HepG2 (cell line): ENCODE results near the gene PPP1R27. TPM values are rescaled to one million over a fixed set of nuclear protein-coding genes. Genes with fewer than 3 reads are reported as not detected.

Experiments used
- ATAC-seq: fragments of 200-7000 bp; cut with Tn5 transposase; 3 replicates; pipeline ENCODE4 v1.9.1; 2020; ENCODE audit warnings: mild to moderate bottlenecking, moderate library complexity
- BruUV-seq: library from RNA; stranded (reverse); fragments of 400-500 nt; replicated peaks from 2 replicates; lab custom pipeline; 2021; lab: Mats Ljungman, UMichigan
- CTCF ChIA-PET: fragments of 300-600 bp; formaldehyde crosslinking; extraction: SDS; loops from one replicate; lab custom pipeline; 2021; ENCODE audit warnings: low total read pairs, inconsistent platforms, low intra/inter-chr PET ratio; lab: Yijun Ruan, JAX
- POLR2A ChIA-PET: fragments of 350-600 bp; sonication (Branson Sonifier 250); formaldehyde crosslinking; loops from one replicate; lab custom pipeline; 2020; ENCODE audit warnings: antibody characterized with exemption, inconsistent platforms; lab: Yijun Ruan, JAX
- DNase-seq: peaks from one replicate; pipeline ENCODE4 v3.0.0-alpha.2; 2015; ENCODE audit warnings: low spot score
- FAIRE-seq: peaks from 3 replicates; lab custom pipeline; 2011; peaks lifted over from hg19 to GRCh38; lab: Jason Lieb, UNC
- H2AFZ ChIP-seq: one replicate; pipeline ENCODE4 v1.6.1; 2011; ENCODE audit warnings: low read length, inconsistent platforms
- H3K27ac ChIP-seq: fragments of 300-600 bp; 3 replicates; pipeline ENCODE4 v1.8.0; 2011; ENCODE audit warnings: mixed run types, mild to moderate bottlenecking, mixed read lengths, low read length, inconsistent platforms; ENCODE audit not compliant: insufficient read depth; ENCODE audit errors: extremely low read length
- H3K27me3 ChIP-seq, 2 experiments: fragments of 200-600 bp in 1 of 2; 2 replicates in 1 of 2; 3 replicates in 1 of 2; pipeline versions ENCODE4 v1.6.0 to v1.8.0; 2011; ENCODE audit warnings: low read length in 2 of 2, mild to moderate bottlenecking in 2 of 2, moderate library complexity in 2 of 2, inconsistent platforms in 1 of 2; ENCODE audit not compliant: insufficient read depth in 2 of 2, control insufficient read depth in 1 of 2
- H3K36me3 ChIP-seq, 2 experiments: fragments of 200-600 bp in 1 of 2; replicated peaks in 1 of 2; 2 replicates in 1 of 2; 3 replicates in 1 of 2; pipeline versions ENCODE4 v1.5.1 to v1.8.0; 2011; ENCODE audit warnings: low read length in 2 of 2, inconsistent platforms in 1 of 2; ENCODE audit not compliant: insufficient read depth in 2 of 2, control insufficient read depth in 1 of 2
- H3K4me1 ChIP-seq: 2 replicates; pipeline ENCODE4 v1.5.1; 2012; ENCODE audit warnings: low read length, inconsistent platforms; ENCODE audit not compliant: insufficient read depth
- H3K4me2 ChIP-seq: 2 replicates; pipeline ENCODE4 v1.6.0; 2011; ENCODE audit warnings: low read depth, low read length, inconsistent platforms
- H3K4me3 ChIP-seq, 3 experiments: fragments of 200-600 bp in 1 of 3; sonication (generic), shearing (Covaris generic) in 1 of 3; replicated peaks in 1 of 3; 2 replicates each; pipeline ENCODE4 v1.5.1; 2011 to 2016; ENCODE audit warnings: low read length in 3 of 3, inconsistent platforms in 2 of 3, low read depth in 2 of 3, mild to moderate bottlenecking in 2 of 3, control low read depth in 1 of 3, mixed read lengths in 1 of 3; ENCODE audit not compliant: insufficient read depth in 1 of 3
- H3K79me2 ChIP-seq: one replicate; pipeline ENCODE4 v1.6.1; 2011; ENCODE audit warnings: low read length, inconsistent platforms; ENCODE audit not compliant: insufficient read depth
- H3K9ac ChIP-seq: 2 replicates; pipeline ENCODE4 v1.6.0; 2011; ENCODE audit warnings: mild to moderate bottlenecking, low read depth, low read length, inconsistent platforms; ENCODE audit not compliant: insufficient read depth
- H3K9me3 ChIP-seq: 2 replicates; pipeline ENCODE4 v1.5.1; 2012; ENCODE audit warnings: mild to moderate bottlenecking, low read length
- H4K20me1 ChIP-seq: 2 replicates; pipeline ENCODE4 v1.6.0; 2011; ENCODE audit warnings: inconsistent platforms, mild to moderate bottlenecking, low read length, moderate library complexity; ENCODE audit not compliant: insufficient read depth
- ETV5 ChIP-seq: IDR thresholded peaks from 2 replicates; pipeline ENCODE4 v1.6.1; 2018; ENCODE audit warnings: missing biosample characterization, missing genetic modification reagents, inconsistent platforms, borderline replicate concordance
- KDM1A ChIP-seq: IDR thresholded peaks from 2 replicates; pipeline ENCODE4 v1.6.1; 2016; ENCODE audit warnings: missing compliant biosample characterization
- ZMYM4 ChIP-seq: sonication (generic); formaldehyde crosslinking; IDR thresholded peaks from 2 replicates; pipeline ENCODE4 v1.8.1; 2023; ENCODE audit warnings: mild to moderate bottlenecking, missing genetic modification reagents
- ZSCAN22 ChIP-seq: sonication (generic); formaldehyde crosslinking; IDR thresholded peaks from 2 replicates; pipeline ENCODE4 v1.4.0; 2020; ENCODE audit warnings: mild to moderate bottlenecking, missing genetic modification reagents
- WGBS: methylation state at CpG from one replicate; pipeline ENCODE4 v1.1.6; 2017; ENCODE audit warnings: low lambda C conversion rate; 5-methylcytosine and 5-hydroxymethylcytosine counted together
- in situ Hi-C: cut with HindIII; loops from 2 replicates; pipeline ENCODE4 v1.10.0; 2017; ENCODE audit warnings: low pct_unique_long_range_greater_than_20kb; ENCODE audit not compliant: extremely low pct_ligation_motif_present
- intact Hi-C: fragments of 100-400 bp; cut with micrococcal nuclease; formaldehyde crosslinking; loops from one replicate; pipeline ENCODE4 v1.10.0; 2022; ENCODE audit not compliant: unreplicated experiment
- polyA plus RNA-seq, 8 experiments: library from polyadenylated mRNA; depleted of rRNA in 3 of 8; stranded (reverse) in 7 of 8; unstranded in 1 of 8; fragments of >200 nt; fragmentation: Illumina TruSeq in 4 of 8; extraction: Trizol in 4 of 8; gene quantifications; 2 replicates each; pipeline versions ENCODE4 v1.2.1 to v1.2.3, GENCODE V29; 2011 to 2016; ENCODE audit warnings: low read depth in 4 of 8, missing spikeins in 1 of 8, mixed read lengths in 1 of 8; ENCODE audit not compliant: insufficient read depth in 1 of 8
- total RNA-seq, 5 experiments: library from RNA; depleted of rRNA; stranded (reverse); fragments of >200 nt; fragmentation: Illumina TruSeq; extraction: Trizol; gene quantifications; 2 replicates each; pipeline ENCODE4 v1.2.3, GENCODE V29; 2016; ENCODE audit warnings: low read depth in 1 of 5
- TF ChIP-seq, protein P1 (sequence below): sonication (generic); formaldehyde crosslinking; IDR thresholded peaks from 2 replicates; pipeline ENCODE4 v1.4.0; 2020; ENCODE audit warnings: mild to moderate bottlenecking, missing genetic modification reagents, borderline replicate concordance
- TF ChIP-seq, protein P2 (sequence below): IDR thresholded peaks from 2 replicates; pipeline ENCODE4 v1.6.1; 2016; ENCODE audit warnings: missing genetic modification reagents, missing compliant biosample characterization
- TF ChIP-seq, protein P3 (sequence below), 2 experiments: fragments of 450-650 bp in 1 of 2; sonication (generic) in 1 of 2; formaldehyde crosslinking; IDR thresholded peaks; 2 replicates each; pipeline versions ENCODE4 v1.5.0 to v1.8.0; 2020 to 2022; ENCODE audit warnings: mild to moderate bottlenecking in 1 of 2, missing genetic modification reagents in 1 of 2
- TF ChIP-seq, protein P4 (sequence below): sonication (generic); formaldehyde crosslinking; conservative IDR thresholded peaks from 2 replicates; pipeline ENCODE4 v1.4.0; 2020; ENCODE audit warnings: missing genetic modification reagents
- TF ChIP-seq, protein P5 (sequence below): IDR thresholded peaks from 2 replicates; pipeline ENCODE4 v1.4.0; 2020; ENCODE audit warnings: mild to moderate bottlenecking, missing genetic modification reagents

PPP1R27 gene
- total and polyA plus RNA-seq, 2 of the 13 experiments (the other 11 are each of a cell fraction or from before 2014, with no cell fraction given), result 0.17 to 1.00 TPM

DNA sequence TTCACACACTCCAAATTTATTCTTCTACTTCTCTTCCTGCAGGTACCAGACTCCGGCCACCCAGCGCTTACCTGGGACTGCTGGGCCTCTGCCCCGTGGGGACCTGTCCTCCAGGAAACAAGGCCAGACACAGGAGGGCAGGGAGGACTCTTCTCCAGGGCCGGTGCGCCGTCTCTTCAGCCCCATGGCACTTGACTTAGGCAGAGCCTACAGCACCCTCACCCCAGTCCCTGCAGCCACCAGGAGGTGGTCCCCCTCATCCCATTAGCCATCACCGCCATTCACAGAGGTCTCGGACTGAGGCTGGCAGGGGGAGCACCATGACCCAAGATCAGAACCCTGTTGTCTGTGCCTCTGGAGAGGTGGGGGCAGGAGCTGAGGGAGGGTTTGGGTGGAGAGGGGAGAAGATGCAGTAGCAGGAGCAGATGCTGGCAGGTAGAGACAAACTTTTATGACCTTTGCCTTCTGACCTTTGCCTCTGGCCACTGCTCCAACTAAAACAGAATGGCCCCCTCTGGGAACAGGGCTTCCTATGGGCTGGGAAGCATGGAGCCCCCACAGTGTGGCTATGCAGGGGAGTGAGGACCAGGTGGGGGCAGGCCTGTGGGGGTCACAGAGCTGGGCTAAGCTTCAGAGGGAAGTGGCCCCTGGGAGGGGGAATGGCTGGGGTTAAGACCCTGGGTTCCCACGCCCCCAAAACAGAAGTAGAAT lies 32.6 kb downstream of the PPP1R27 start:
- peaks cover 22 to 73% of the 10 kb centered on the region in 2 experiments for H3K27me3 ChIP-seq
- peaks cover 34% of the 10 kb centered on the region for H3K4me1 ChIP-seq
- intact Hi-C loops, result no loop called here
- no peak overlapping the region for H2AFZ ChIP-seq
- ATAC-seq (no peak), FAIRE-seq (no peak), DNase-seq (no peak)
- ChIA-PET POLR2A (interaction anchor here (1.4 kb wide), 1 partner anchor 13 kb away, joined by 4 read pairs; no protein-coding TSS in a partner anchor), CTCF (interaction anchor here (1.3 kb wide), 1 partner anchor 20 kb away, joined by 3 read pairs; no protein-coding TSS in a partner anchor)
- H3K36me3 ChIP-seq, result no peaks in the 10 kb centered on the region
- H3K4me3 ChIP-seq, result no peak overlapping the region
- H4K20me1 ChIP-seq, result no peaks in the 10 kb centered on the region
- no TSS peak for BruUV-seq
- no peak overlapping the region for H3K27ac ChIP-seq
- H3K9ac ChIP-seq, result no peak overlapping the region
- no peak overlapping the region for H3K4me2 ChIP-seq
- 56% methylated on average over 9 of the region's 9 CpGs for WGBS
- H3K9me3 ChIP-seq, result no peaks in the 10 kb centered on the region
- in situ Hi-C loops, result no loop called here
- no peaks in the 10 kb centered on the region for H3K79me2 ChIP-seq
- TF ChIP-seq, protein P1, sequence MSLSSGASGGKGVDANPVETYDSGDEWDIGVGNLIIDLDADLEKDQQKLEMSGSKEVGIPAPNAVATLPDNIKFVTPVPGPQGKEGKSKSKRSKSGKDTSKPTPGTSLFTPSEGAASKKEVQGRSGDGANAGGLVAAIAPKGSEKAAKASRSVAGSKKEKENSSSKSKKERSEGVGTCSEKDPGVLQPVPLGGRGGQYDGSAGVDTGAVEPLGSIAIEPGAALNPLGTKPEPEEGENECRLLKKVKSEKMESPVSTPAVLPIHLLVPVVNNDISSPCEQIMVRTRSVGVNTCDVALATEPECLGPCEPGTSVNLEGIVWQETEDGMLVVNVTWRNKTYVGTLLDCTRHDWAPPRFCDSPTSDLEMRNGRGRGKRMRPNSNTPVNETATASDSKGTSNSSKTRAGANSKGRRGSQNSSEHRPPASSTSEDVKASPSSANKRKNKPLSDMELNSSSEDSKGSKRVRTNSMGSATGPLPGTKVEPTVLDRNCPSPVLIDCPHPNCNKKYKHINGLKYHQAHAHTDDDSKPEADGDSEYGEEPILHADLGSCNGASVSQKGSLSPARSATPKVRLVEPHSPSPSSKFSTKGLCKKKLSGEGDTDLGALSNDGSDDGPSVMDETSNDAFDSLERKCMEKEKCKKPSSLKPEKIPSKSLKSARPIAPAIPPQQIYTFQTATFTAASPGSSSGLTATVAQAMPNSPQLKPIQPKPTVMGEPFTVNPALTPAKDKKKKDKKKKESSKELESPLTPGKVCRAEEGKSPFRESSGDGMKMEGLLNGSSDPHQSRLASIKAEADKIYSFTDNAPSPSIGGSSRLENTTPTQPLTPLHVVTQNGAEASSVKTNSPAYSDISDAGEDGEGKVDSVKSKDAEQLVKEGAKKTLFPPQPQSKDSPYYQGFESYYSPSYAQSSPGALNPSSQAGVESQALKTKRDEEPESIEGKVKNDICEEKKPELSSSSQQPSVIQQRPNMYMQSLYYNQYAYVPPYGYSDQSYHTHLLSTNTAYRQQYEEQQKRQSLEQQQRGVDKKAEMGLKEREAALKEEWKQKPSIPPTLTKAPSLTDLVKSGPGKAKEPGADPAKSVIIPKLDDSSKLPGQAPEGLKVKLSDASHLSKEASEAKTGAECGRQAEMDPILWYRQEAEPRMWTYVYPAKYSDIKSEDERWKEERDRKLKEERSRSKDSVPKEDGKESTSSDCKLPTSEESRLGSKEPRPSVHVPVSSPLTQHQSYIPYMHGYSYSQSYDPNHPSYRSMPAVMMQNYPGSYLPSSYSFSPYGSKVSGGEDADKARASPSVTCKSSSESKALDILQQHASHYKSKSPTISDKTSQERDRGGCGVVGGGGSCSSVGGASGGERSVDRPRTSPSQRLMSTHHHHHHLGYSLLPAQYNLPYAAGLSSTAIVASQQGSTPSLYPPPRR (CRISPR knock-in tag), result no peak
- TF ChIP-seq, protein P2, sequence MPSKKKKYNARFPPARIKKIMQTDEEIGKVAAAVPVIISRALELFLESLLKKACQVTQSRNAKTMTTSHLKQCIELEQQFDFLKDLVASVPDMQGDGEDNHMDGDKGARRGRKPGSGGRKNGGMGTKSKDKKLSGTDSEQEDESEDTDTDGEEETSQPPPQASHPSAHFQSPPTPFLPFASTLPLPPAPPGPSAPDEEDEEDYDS (CRISPR knock-in tag), result no peak
- TF ChIP-seq, protein P3, sequence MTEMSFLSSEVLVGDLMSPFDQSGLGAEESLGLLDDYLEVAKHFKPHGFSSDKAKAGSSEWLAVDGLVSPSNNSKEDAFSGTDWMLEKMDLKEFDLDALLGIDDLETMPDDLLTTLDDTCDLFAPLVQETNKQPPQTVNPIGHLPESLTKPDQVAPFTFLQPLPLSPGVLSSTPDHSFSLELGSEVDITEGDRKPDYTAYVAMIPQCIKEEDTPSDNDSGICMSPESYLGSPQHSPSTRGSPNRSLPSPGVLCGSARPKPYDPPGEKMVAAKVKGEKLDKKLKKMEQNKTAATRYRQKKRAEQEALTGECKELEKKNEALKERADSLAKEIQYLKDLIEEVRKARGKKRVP (CRISPR knock-in tag; IDR thresholded peaks at IDR 0.05), result no peak
- TF ChIP-seq, protein P4, sequence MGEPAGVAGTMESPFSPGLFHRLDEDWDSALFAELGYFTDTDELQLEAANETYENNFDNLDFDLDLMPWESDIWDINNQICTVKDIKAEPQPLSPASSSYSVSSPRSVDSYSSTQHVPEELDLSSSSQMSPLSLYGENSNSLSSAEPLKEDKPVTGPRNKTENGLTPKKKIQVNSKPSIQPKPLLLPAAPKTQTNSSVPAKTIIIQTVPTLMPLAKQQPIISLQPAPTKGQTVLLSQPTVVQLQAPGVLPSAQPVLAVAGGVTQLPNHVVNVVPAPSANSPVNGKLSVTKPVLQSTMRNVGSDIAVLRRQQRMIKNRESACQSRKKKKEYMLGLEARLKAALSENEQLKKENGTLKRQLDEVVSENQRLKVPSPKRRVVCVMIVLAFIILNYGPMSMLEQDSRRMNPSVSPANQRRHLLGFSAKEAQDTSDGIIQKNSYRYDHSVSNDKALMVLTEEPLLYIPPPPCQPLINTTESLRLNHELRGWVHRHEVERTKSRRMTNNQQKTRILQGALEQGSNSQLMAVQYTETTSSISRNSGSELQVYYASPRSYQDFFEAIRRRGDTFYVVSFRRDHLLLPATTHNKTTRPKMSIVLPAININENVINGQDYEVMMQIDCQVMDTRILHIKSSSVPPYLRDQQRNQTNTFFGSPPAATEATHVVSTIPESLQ (CRISPR knock-in tag), result no peak
- TF ChIP-seq, protein P5, sequence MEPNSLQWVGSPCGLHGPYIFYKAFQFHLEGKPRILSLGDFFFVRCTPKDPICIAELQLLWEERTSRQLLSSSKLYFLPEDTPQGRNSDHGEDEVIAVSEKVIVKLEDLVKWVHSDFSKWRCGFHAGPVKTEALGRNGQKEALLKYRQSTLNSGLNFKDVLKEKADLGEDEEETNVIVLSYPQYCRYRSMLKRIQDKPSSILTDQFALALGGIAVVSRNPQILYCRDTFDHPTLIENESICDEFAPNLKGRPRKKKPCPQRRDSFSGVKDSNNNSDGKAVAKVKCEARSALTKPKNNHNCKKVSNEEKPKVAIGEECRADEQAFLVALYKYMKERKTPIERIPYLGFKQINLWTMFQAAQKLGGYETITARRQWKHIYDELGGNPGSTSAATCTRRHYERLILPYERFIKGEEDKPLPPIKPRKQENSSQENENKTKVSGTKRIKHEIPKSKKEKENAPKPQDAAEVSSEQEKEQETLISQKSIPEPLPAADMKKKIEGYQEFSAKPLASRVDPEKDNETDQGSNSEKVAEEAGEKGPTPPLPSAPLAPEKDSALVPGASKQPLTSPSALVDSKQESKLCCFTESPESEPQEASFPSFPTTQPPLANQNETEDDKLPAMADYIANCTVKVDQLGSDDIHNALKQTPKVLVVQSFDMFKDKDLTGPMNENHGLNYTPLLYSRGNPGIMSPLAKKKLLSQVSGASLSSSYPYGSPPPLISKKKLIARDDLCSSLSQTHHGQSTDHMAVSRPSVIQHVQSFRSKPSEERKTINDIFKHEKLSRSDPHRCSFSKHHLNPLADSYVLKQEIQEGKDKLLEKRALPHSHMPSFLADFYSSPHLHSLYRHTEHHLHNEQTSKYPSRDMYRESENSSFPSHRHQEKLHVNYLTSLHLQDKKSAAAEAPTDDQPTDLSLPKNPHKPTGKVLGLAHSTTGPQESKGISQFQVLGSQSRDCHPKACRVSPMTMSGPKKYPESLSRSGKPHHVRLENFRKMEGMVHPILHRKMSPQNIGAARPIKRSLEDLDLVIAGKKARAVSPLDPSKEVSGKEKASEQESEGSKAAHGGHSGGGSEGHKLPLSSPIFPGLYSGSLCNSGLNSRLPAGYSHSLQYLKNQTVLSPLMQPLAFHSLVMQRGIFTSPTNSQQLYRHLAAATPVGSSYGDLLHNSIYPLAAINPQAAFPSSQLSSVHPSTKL (CRISPR knock-in tag), result no peak
- TF ChIP-seq ETV5 (CRISPR knock-in tag), result no peak
- TF ChIP-seq KDM1A (CRISPR knock-in tag), result no peak
- no peak for TF ChIP-seq ZMYM4
- no peak for TF ChIP-seq ZSCAN22 (CRISPR knock-in tag)
